ENCODE results near the gene SEMA6A. TPM values are rescaled to one million over a fixed set of nuclear protein-coding genes. Genes with fewer than 3 reads are reported as not detected.

Gene SEMA6A
- polyA plus RNA-seq, 4 donors: 39.6 to 61.6 (median 54.8) TPM

GRCh38 chr5:116442931-116443551 lies 131.6 kb downstream of the SEMA6A start:
- DNase-seq (ENCODE audit: low read depth in 4 of 4, low spot score in 2 of 4): no peak

DNA sequence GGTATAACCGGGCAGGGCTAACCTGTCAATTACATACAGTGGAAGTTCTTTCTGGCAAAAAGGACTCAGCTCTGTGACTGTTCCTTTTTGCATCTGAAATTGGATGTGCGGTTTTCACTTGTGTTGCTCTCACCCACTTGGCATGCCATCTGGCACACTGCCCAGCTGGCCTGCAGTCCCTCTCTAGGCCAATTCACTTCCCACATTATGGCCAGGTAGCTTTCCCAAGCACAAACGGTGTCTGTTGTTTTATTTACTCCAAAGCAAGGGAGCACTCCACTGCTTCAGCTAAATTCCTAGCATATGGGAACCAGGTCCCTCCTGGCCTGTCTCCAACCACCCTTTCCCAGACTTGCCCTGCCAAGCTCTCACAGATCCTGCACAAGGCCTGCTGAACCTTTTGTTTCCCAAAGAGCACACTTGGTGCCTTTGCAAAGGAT lies 132.5 kb downstream of the SEMA6A start:
- DNase-seq (ENCODE audit: low read depth in 4 of 4, low spot score in 2 of 4): no peak

GRCh38 chr5:116441223-116441622 lies 133.4 kb downstream of the SEMA6A start:
- no peak for DNase-seq (ENCODE audit: low read depth in 4 of 4, low spot score in 2 of 4)

DNA sequence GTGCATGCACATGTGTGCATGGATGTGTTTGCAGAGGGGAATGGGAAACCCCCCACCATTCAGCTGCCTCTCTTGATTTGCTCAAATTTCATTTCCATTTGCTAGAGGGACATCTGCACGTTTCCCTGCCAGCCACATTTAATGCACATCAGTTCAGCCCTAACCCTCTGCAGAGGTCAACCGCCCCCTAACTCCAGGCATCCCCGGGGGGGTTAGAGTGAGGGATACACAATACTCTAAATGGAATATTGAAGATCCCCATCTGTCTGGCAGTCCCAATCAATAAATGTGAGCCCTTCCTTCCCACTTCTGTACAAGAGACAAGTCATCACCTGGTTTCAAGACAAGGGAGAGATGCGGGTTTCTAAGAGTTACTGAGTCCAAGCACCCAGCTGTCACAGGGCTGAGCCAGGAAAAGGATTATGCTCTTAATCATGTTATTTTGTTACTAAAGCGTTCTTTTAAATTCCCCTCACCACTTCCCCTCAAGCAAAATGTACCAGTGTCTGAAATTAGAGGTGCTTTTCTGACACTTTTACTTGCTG lies 134.1 kb downstream of the SEMA6A start:
- DNase-seq (ENCODE audit: low read depth in 4 of 4, low spot score in 2 of 4): no peak

DNA sequence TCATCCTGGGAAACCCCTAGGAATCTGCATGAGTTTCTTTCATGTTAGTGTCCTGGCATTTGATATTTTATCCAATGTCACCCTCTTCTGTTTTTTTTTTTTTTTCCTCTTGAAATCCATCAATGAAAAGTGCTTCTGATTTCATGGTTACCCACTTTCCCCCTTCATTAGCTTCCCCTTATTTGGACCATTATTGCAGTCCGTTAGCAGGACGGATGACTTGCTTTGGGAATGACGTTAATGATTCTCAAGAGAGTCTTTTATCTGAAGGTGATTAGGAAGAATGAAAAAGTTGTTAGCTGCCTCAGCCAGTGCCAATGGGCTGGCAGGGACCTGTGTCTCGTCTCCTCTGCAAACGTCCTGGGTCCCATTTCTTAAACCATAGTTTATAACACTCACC lies 134.7 kb downstream of the SEMA6A start:
- DNase-seq (ENCODE audit: low read depth in 4 of 4, low spot score in 2 of 4): no peak

DNA sequence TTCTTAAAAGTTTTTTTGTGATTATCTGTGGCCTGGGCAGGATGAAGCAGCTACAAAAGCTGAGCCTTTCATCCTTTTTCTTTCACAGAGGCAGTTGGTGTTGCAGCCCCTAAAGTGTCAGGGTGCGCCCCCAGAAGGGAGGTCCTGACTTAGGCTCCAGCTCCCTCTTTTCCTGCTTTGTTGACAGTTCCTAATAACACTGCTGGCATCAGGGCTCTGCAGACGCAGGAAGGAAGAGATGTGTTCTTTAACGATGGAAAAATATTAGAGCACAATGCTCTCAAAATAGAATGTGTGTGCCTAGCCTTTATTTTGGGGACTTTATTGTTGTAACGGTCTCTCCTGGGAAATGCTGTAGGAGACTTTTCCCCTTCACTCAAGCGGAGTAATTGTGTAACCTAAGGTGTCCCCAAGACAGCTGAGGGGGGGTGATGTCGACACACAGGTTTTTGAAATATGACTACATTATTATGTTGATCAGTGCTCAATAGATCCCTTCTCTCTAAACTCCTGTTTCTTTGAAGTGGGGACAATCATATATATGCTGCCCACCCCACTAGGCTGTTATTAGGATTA lies 135.6 kb downstream of the SEMA6A start:
- DNase-seq (ENCODE audit: low read depth in 4 of 4, low spot score in 2 of 4): no peak

DNA sequence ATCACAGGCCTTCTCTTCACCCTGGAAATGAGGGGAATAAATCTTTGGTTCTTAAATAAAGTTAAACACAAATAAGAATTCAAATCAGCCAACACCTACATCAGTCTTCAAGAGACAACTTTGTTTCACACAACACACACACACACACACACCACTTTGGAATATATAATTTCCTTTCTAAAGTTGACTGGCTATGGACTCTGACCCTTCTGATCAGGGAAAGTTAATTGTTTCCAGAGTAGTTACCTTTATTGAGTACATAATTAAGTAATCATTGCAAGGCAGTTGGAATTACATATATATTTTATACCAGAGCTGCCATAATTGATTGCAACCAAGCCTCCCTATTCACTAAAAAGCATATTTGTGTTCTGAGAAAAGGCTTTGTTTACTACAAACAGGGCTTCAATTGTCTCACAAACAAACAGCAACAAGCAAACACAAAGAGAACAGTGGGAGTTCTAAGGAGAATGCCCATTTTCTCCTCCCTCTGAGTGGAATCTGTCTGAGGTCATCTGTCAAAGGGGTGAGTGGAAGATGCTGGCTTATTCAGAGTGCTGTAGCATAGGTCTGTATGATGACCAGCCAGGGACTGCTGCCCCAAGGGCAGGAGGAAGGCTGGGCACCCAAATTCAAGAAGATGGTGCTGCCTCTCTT lies 136.6 kb downstream of the SEMA6A start:
- DNase-seq (ENCODE audit: low read depth in 4 of 4, low spot score in 2 of 4): no peak

DNA sequence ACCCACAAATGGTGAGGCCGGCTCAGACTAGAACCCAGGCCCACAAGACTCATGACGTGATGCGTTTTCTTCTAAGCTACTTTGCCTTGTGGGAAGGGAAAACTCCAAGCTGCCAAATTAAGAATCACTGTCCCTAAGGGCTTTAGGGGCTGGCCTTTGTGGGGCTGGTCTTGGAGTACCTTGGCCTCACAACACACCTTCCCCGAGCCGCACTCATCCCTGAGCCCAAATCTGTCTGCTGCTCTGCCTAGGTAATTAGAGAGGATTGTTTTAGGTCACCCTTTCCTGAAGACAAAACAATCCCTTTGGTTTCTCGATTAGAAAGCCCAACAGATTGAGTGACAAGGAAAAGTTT lies 137.3 kb downstream of the SEMA6A start:
- no peak for DNase-seq (ENCODE audit: low read depth in 4 of 4, low spot score in 2 of 4)

- no peak for DNase-seq (ENCODE audit: low read depth in 4 of 4, low spot score in 2 of 4)
Measured at GRCh38 chr5:116436674-116437350, 137.8 kb downstream of the SEMA6A start.

- no peak for DNase-seq (ENCODE audit: low read depth in 4 of 4, low spot score in 2 of 4)
Measured at GRCh38 chr5:116428966-116429365, 145.7 kb downstream of the SEMA6A start.

GRCh38 chr5:116428413-116428812 lies 146.2 kb downstream of the SEMA6A start:
- DNase-seq (ENCODE audit: low read depth in 4 of 4, low spot score in 2 of 4): no peak

- no peak for DNase-seq (ENCODE audit: low read depth in 4 of 4, low spot score in 2 of 4)
Measured at GRCh38 chr5:116424951-116425350, 149.7 kb downstream of the SEMA6A start.

DNA sequence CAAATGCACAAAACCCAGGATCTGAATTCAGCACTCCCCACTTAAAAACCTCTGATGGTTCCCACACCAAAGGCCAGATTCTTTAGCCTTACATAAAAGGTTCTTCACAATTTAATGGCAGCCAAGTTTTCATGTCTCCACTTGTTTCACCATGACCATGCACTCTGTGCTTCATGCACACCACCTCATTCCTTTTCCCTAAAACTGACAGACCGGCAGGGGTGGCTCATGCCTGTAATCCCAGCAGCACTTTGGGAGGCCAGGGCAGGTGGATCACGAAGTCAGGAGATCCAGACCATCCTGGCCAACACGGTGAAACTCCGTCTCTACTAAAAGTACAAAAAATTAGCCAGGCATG lies 150.4 kb downstream of the SEMA6A start:
- no peak for DNase-seq (ENCODE audit: low read depth in 4 of 4, low spot score in 2 of 4)

GRCh38 chr5:116423587-116424257 lies 150.9 kb downstream of the SEMA6A start:
- no peak for DNase-seq (ENCODE audit: low read depth in 4 of 4, low spot score in 2 of 4)

DNA sequence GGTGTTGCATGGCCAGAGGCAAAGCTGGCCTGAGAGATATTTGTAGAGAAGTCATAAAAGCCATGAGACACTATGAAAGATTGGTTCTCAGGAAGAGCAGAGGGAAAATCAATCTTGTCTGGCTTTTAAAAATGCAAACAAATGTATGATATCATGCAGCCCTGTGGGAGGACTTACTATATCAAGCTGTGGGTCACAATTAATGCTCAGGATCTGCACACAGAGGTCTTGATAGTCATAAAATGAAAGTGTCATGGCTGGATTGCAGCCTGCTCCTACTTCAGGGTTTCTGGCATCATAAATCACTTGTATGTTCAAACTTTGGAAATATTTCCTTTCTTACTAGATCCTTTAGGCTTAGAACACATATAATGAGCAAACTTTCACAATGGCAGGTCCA lies 151.5 kb downstream of the SEMA6A start:
- DNase-seq (ENCODE audit: low read depth in 4 of 4, low spot score in 2 of 4): peak in 3 of 4 donors; percentile 37 to 67 (median 52)

DNA sequence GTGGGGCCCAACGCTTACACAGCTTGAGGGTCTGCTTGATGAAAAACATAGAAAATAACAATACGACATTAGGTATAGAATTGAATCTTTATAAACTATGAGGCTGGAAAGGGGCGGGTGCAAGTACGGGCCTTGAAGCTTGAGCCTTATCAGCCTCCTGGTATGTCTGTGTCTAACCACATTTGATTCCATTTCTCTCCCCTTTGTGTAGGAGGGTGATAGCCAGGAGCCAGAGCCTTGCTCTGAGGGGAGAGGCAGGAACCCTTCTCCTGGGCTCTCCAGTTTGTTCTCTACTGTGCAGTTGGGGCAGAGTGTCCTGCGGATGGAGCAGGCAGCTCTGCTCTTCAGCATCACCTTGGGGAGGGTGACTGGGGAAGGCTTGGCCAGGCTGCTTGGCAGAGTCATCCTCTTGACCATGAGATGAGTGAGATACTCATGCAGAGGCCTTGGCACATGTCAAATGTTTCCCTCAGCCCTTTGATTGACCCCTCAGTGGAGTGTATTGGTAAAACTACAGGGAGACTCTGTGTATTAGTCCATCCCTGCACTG lies 153.5 kb downstream of the SEMA6A start:
- DNase-seq (ENCODE audit: low read depth in 4 of 4, low spot score in 2 of 4): no peak

GRCh38 chr5:116420540-116420939 lies 154.1 kb downstream of the SEMA6A start:
- no peak for DNase-seq (ENCODE audit: low read depth in 4 of 4, low spot score in 2 of 4)

DNA sequence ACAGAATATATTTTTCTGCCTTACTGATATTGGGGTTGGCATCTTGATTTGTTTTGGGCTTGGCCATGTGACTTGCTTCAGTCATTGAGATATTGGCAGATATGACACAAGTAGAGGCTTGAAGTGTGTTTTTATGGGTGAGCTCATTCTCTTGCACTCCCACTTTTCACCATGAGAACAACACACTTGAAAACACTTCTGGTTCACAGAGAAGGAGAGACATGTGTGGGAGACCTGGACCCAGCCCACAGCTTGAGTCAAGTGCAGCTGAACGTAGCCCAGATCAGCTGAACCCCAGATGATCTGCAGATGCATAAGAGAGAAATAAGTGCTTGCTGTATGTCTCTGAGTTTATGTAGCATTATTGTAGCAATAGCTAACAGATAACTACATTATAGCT lies 155.4 kb downstream of the SEMA6A start:
- DNase-seq (ENCODE audit: low read depth in 4 of 4, low spot score in 2 of 4): no peak

GRCh38 chr5:116418774-116419173 lies 155.8 kb downstream of the SEMA6A start:
- no peak for DNase-seq (ENCODE audit: low read depth in 4 of 4, low spot score in 2 of 4)

DNA sequence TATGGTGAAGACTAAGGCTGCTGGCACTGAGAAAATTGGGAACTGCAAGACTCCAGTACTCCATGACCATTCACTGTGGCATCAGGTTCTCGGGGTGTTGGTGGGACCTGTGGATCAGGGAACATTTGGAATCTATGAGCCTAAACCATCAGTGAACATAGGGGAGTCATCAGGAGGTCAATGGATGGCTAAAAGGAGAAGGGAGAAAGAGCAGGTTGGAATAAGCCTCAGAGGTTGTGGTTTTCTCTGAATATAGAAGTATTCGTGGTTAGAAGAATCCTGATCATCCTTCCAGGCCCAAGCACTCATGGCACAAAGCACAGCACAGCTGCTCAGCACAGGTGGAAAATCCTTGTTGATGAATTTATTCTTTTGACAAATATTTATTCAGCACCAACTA lies 156.6 kb downstream of the SEMA6A start:
- no peak for DNase-seq (ENCODE audit: low read depth in 4 of 4, low spot score in 2 of 4)

- no peak for DNase-seq (ENCODE audit: low read depth in 4 of 4, low spot score in 2 of 4)
Measured at GRCh38 chr5:116415989-116416388, 158.6 kb downstream of the SEMA6A start.

All from left renal cortex interstitium (tissue), 4 donors.